COLO668 (cell line): ENCODE data around the gene RPS26.
"Not testable (repeated sequence)": the region's sequence is repeated elsewhere in the genome, so short reads cannot be mapped to it uniquely, and the experiment has no call there.

Experiments
- DNase-seq: peaks from one replicate; lab custom pipeline; 2025; ENCODE audit not compliant: unreplicated experiment; lab: John Stamatoyannopoulos, UW

The RPS26 gene

GRCh38 chr12:56020423-56021184, 21.1 kb upstream of the RPS26 start, which contains the start of gene IKZF4:
Gene IKZF4, plus strand, starts transcription at chr12:56021043. Its CDS starts 451 bp downstream, at chr12:56021494.
- DNase-seq = no peak

- DNase-seq = no peak
Measured at GRCh38 chr12:56021889-56022497, 19.7 kb upstream of the RPS26 start.

GRCh38 chr12:56028511-56029165, 13.1 kb upstream of the RPS26 start:
- no peak for DNase-seq

DNA sequence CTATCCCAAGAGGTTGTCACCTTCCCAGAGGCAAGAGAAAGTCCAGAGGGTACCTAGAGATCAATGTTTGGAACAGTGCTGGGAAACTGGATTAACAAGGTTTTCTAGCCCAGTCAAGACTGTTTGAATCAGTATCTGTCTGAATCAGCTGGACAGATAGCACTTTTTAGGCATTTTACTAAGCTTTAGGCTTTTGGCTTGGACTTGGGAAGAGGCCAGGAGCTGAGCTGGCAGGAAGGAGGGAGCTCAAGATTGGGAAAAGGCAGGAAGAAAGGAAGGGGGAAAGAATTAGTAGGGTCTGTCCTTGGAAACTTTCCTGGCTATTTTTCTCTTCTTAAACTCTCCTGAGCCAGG, 12.6 kb upstream of the RPS26 start:
- no peak for DNase-seq

- peak; percentile 18 for DNase-seq
Measured at GRCh38 chr12:56029666-56030293, 11.9 kb upstream of the RPS26 start.

GRCh38 chr12:56031987-56032386, 9.7 kb upstream of the RPS26 start:
- no peak for DNase-seq

GRCh38 chr12:56034586-56035332, 7.0 kb upstream of the RPS26 start:
- DNase-seq = no peak

GRCh38 chr12:56037161-56037560, 4.6 kb upstream of the RPS26 start:
- DNase-seq = no peak

DNA sequence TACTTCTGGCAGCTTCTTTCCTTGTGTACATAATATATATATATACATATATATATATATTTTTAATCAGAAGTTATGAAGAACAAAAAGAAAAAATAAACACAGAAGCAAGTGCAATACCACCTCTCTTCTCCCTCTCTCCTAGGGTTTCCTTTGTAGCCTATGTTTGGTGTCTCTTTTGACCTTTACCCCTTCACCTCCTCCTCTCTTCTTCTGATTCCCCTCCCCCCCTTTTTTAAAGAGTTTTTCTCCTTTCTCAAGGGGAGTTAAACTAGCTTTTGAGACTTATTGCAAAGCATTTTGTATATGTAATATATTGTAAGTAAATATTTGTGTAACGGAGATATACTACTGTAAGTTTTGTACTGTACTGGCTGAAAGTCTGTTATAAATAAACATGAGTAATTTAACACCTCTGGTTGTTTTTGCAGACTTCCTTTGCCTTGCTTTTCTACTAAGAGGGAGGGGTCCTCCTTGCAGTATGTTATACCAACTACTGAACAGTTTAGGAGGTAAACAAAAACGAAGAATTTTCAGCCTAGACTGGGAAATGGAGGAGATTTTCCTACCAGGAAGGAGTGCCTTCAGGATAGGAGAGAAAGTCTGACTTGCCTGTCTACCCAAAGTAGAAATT, 3.6 kb upstream of the RPS26 start:
- no peak for DNase-seq

- no peak for DNase-seq
Measured at GRCh38 chr12:56040151-56040550, 1.6 kb upstream of the RPS26 start.

DNA sequence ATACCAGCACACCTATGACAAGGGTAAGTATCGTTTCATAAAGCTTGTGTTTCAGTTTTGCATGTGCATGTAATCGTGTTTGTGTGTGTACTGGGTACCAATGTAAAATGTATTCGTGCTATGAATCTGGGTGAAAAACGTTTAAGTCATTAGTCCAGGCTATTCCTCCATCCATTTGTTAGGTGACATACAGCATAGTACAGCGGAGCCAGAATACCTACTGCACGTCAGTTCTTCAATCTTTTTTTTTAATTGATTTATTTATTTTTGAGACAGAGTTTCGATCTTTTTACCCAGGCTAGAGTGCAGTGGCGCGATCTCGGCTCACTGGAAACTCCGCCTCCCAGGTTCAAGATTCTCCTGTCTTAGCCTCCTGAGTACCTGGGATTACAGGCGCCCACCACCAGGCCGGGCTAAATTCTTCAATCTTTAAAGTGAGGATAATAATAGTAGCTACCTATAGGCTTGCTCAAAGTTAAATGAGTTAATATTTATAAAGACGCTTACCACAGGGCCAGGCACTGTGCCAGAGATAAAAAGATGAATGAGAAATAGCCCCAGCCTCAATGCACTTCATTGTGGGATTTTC, 661 bp upstream of the RPS26 start:
- no peak for DNase-seq

DNA sequence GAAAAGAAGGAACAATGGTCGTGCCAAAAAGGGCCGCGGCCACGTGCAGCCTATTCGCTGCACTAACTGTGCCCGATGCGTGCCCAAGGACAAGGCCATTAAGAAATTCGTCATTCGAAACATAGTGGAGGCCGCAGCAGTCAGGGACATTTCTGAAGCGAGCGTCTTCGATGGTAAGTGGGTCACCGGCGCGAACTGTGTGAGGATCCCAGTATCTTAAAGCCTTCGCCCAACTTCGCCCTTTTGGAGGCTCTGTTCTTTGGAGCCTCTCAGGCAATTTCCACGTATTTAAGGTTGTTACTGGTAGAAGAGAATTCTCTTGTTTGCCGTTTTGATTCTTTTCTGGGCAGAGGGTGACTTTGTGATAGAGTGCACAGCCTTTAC, 704 bp downstream of the RPS26 start:
- not testable (repeated sequence) for DNase-seq

GRCh38 chr12:56042843-56043242, 1.1 kb downstream of the RPS26 start:
- DNase-seq = no peak

GRCh38 chr12:56046027-56046780, 4.5 kb downstream of the RPS26 start:
- no peak for DNase-seq

- no peak for DNase-seq
Measured at GRCh38 chr12:56053407-56053893, 11.7 kb downstream of the RPS26 start.

DNA sequence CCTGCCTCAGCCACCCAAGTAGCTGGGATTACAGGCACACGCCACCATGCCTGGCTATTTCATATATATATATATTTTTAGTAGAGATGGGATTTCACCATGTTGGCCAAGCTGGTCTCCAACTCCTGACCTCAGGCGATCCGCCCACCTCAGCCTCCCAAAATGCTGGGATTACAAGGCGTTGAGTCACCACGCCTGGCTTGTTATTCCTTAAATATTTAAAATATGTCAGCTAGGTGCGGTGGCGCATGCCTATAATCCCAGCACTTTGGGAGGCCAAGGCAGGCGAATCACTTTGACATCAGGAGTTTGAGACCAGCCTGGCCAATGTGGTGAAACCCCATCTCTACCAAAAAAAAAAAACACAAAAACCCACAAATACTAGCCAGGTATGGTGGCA, 18.2 kb downstream of the RPS26 start:
- DNase-seq = not testable (repeated sequence)

- no peak for DNase-seq
Measured at GRCh38 chr12:56061982-56062381, 20.3 kb downstream of the RPS26 start.

- no peak for DNase-seq
Measured at GRCh38 chr12:56062996-56063395, 21.3 kb downstream of the RPS26 start.

DNA sequence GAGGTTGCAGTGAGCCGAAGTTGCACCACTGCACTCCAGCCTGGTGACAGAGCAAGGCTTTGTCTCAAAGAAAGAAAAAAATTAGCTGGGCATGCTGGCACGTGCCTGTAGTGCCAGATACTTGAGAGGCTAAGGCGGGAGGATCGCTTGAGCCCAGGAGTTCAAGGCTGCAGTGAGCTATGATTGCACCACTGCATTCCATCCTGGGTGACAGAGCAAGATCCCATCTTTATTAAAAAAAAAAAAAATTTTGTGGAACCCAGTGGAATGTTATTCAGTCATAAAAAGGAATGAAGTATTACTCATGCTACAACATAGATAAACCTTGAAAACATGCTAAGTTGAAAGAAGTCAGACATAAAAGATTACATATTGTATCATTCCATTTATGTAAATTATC, 29.9 kb downstream of the RPS26 start:
- no peak for DNase-seq
